ENCODE measurements around the gene ALK. TPM values are rescaled to one million over a fixed set of nuclear protein-coding genes. Genes with fewer than 3 reads are reported as not detected.

The ALK gene
- total RNA-seq, 1 donor from 2014 or later: not detected

DNA sequence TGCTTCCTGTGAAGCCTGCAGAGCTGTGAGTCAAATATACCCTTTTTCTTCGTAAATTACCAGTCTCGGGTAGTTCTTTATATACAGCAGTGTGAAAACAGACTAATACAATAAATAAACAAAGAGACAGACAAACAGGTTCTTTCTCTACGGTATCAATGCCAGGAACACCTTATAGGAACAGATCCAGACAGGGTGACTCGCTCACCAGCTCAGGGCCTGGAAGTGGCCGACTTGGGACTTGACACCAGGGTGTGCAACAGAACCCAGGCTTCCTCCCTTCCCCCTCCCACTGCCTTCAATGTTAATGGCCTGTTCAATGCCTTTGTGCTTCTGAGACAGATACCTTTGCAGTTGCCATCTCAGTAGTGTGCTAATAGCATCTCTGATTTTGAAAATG, 309.5 kb downstream of the ALK start:
- TF ChIP-seq, protein P1, sequence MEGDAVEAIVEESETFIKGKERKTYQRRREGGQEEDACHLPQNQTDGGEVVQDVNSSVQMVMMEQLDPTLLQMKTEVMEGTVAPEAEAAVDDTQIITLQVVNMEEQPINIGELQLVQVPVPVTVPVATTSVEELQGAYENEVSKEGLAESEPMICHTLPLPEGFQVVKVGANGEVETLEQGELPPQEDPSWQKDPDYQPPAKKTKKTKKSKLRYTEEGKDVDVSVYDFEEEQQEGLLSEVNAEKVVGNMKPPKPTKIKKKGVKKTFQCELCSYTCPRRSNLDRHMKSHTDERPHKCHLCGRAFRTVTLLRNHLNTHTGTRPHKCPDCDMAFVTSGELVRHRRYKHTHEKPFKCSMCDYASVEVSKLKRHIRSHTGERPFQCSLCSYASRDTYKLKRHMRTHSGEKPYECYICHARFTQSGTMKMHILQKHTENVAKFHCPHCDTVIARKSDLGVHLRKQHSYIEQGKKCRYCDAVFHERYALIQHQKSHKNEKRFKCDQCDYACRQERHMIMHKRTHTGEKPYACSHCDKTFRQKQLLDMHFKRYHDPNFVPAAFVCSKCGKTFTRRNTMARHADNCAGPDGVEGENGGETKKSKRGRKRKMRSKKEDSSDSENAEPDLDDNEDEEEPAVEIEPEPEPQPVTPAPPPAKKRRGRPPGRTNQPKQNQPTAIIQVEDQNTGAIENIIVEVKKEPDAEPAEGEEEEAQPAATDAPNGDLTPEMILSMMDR (IDR thresholded peaks at IDR 0.05; ENCODE audit: insufficient read depth, low read length, severe bottlenecking): no peak
- Histone ChIP-seq H3K27me3 (ENCODE audit: control insufficient read depth, insufficient read depth, low read length) (no peaks in the 10 kb centered on the region), H3K36me3 (ENCODE audit: control insufficient read depth, insufficient read depth, low read length) (no peaks in the 10 kb centered on the region), H3K4me3 (ENCODE audit: low read depth, low read length) (no peak overlapping the region)
- no peak for FAIRE-seq
- DNase-seq (ENCODE audit: low read depth): peak; percentile 36

DNA sequence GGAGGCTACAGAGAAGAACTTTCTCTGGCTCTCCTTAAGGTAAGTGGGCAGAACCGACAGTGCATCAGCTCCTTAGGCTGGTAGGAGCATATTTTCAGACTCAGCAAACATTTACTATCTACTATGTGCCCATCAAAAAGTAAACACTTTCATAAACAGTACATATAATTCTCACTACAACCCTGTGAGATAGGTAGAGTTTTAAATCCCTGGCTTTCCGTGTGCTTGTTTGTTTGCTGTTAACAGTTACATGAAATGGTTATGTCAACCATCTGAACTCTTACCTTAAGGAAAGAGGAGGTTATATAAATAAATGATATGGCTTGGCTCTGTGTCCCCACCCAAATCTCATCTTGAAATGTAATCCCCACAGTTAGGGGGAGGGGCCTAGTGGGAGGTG, 310.1 kb downstream of the ALK start:
- Histone ChIP-seq H3K4me3 (ENCODE audit: low read depth, low read length) (no peak overlapping the region), H3K27me3 (ENCODE audit: control insufficient read depth, insufficient read depth, low read length) (no peaks in the 10 kb centered on the region), H3K36me3 (ENCODE audit: control insufficient read depth, insufficient read depth, low read length) (no peaks in the 10 kb centered on the region)
- FAIRE-seq (no peak), DNase-seq (ENCODE audit: low read depth) (no peak)
- TF ChIP-seq, protein P1 (IDR thresholded peaks at IDR 0.05; ENCODE audit: insufficient read depth, low read length, severe bottlenecking): no peak

DNA sequence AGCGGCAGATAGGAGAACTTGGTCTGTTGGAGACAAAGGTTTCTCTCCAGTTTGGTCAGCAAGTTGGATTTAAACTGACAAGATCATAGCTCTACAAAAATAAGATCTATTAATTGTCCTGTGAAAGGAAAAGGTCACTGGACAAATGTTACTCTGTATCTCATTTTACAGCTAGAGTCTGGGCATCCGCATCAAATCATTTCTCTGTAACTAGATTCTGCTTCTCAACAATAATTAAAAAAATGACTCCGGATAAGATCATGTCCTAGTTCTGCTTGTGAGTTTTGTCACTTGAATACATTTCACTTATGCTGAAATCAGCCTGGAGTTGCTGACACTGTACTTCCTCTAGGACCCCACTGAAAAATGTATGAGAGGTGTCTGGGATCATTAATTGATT, 310.8 kb downstream of the ALK start:
- H3K27me3 ChIP-seq (ENCODE audit: control insufficient read depth, insufficient read depth, low read length): no peaks in the 10 kb centered on the region

DNA sequence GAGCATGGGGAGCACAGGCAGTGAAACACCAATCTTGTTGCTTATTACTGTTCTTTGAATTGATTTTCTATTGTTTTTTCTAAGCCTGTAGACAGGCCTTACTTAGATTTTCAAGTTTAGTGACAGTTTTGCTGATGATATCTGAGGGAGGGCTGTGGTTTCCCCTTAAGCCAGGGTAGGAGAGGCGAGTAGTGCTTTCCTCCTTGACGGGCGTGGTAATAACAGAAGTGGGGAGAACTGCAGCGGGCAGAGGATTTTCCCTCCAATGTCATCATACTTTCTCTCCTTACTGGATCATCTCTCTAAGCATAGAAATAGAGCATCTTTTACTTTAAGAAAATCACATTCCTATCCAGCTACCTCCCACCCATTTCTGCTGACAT, 314.4 kb downstream of the ALK start:
- no peak for DNase-seq (ENCODE audit: low read depth)
- TF ChIP-seq, protein P1 (IDR thresholded peaks at IDR 0.05; ENCODE audit: insufficient read depth, low read length, severe bottlenecking): no peak
- FAIRE-seq: no peak

More for the DNA sequence above, 310.8 kb downstream of the ALK start:
- TF ChIP-seq, protein P1 (IDR thresholded peaks at IDR 0.05; ENCODE audit: insufficient read depth, low read length, severe bottlenecking): no peak
- no peaks in the 10 kb centered on the region for H3K36me3 ChIP-seq (ENCODE audit: control insufficient read depth, insufficient read depth, low read length)
- H3K4me3 ChIP-seq (ENCODE audit: low read depth, low read length): no peak overlapping the region
- FAIRE-seq (no peak), DNase-seq (ENCODE audit: low read depth) (no peak)

DNA sequence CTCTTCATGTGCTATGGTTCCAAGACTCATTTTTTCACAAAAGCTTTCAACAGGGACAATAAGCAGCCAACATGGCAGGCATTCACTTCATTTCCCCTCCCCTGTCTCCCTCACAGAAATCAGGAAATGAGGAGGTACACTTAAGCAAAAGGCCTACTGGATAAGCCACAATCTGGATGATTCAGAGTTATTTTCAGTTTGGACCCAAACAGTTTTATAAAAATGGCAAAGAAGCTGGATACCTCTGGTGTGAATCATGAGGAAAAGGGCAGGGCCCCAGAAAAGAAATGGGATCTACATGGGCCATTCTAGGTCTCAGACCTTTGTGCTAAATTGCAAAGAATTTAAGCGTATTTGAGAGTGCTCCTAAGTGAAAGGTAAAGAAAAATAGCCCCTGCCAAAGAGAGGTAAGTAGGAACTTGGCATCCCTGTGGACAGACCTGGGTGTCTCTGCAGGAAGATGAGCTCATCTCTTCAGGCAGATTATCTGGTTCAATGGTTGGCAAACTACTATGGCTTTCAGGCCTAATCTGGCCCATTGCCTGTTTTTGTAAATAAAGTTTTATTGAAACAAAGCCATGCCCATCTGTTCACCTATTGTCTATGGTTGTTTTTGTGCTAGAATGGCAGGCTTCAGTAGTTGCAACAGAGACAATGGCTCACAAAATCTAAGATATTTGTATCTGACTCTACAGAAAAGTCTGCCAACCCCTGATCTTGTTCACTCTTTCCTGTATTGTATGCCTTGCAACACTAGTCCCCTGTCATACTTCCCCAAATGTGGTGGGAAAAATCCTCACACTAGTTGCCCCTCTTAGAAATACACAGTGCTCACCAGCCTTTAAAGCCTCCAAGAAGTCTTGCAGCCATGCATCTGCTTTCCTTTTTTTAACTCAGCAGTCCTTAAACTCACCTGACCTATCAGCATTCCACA, 315.0 kb downstream of the ALK start:
- Histone ChIP-seq H3K4me3 (ENCODE audit: low read depth, low read length) (no peak overlapping the region), H3K27me3 (ENCODE audit: control insufficient read depth, insufficient read depth, low read length) (no peaks in the 10 kb centered on the region), H3K36me3 (ENCODE audit: control insufficient read depth, insufficient read depth, low read length) (no peaks in the 10 kb centered on the region)
- TF ChIP-seq, protein P1 (IDR thresholded peaks at IDR 0.05; ENCODE audit: insufficient read depth, low read length, severe bottlenecking): no peak
- FAIRE-seq: no peak
- DNase-seq (ENCODE audit: low read depth): peak; percentile 86

More for the DNA sequence above, 314.4 kb downstream of the ALK start:
- Histone ChIP-seq H3K27me3 (ENCODE audit: control insufficient read depth, insufficient read depth, low read length) (no peaks in the 10 kb centered on the region), H3K36me3 (ENCODE audit: control insufficient read depth, insufficient read depth, low read length) (no peaks in the 10 kb centered on the region), H3K4me3 (ENCODE audit: low read depth, low read length) (no peak overlapping the region)
